Esophagus muscularis mucosa (tissue), 3 donors: ENCODE measurements around the gene CBFA2T2.
"Not testable (repeated sequence)": the region's sequence is repeated elsewhere in the genome, so short reads cannot be mapped to it uniquely, and the experiment has no call there.

Experiments
- POLR2A ChIP-seq: fragments of 450-650 bp; IDR thresholded peaks from one replicate; pipeline ENCODE4 v1.6.1; 2017; ENCODE audit warnings: antibody characterized with exemption, moderate library complexity, mild to moderate bottlenecking, low read depth
- TF ChIP-seq, protein P1 (sequence below), 3 experiments: fragments of 200-600 bp in 2 of 3; fragments of 450-650 bp in 1 of 3; sonication (generic) in 2 of 3; IDR thresholded peaks; one replicate each; pipeline ENCODE4 v1.5.1; 2017 to 2019; ENCODE audit warnings: antibody characterized with exemption in 3 of 3, mild to moderate bottlenecking in 2 of 3, moderate library complexity in 1 of 3

GRCh38 chr20:33646959-33647602, 157.2 kb downstream of the CBFA2T2 start:
- not testable (repeated sequence) for TF ChIP-seq POLR2A
- TF ChIP-seq, protein P1, sequence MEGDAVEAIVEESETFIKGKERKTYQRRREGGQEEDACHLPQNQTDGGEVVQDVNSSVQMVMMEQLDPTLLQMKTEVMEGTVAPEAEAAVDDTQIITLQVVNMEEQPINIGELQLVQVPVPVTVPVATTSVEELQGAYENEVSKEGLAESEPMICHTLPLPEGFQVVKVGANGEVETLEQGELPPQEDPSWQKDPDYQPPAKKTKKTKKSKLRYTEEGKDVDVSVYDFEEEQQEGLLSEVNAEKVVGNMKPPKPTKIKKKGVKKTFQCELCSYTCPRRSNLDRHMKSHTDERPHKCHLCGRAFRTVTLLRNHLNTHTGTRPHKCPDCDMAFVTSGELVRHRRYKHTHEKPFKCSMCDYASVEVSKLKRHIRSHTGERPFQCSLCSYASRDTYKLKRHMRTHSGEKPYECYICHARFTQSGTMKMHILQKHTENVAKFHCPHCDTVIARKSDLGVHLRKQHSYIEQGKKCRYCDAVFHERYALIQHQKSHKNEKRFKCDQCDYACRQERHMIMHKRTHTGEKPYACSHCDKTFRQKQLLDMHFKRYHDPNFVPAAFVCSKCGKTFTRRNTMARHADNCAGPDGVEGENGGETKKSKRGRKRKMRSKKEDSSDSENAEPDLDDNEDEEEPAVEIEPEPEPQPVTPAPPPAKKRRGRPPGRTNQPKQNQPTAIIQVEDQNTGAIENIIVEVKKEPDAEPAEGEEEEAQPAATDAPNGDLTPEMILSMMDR (IDR thresholded peaks at IDR 0.05), result not testable (repeated sequence)
